Measurements from ENCODE around the gene PTGDR2. TPM values are rescaled to one million over a fixed set of nuclear protein-coding genes. Genes with fewer than 3 reads are reported as not detected.

PTGDR2 gene
- polyA plus RNA-seq, 2 of the 4 experiments (the other 2 are of a cell fraction): 0.09 to 0.19 TPM

GRCh38 chr11:60845338-60845737 lies 10.4 kb downstream of the PTGDR2 start:
- H3K4me2 ChIP-seq: no peak overlapping the region; the same call in 2 of the 3 replicates
- H3K4me1 ChIP-seq: peaks cover 18% of the 10 kb centered on the region; the same call in 1 of the 3 replicates
- no peak overlapping the region for H3K27ac ChIP-seq
- WGBS (ENCODE audit: missing lambda C conversion rate): 93% methylated on average over 8 of the region's 8 CpGs
- no peaks in the 10 kb centered on the region for H3K9me3 ChIP-seq
- DNase-seq (ENCODE audit: low read depth in 1 of 2, low spot score in 1 of 2): no peak
- TF ChIP-seq CHD2 (IDR thresholded peaks at IDR 0.05; ENCODE audit: low read length, partially characterized antibody) (no peak), NFE2L2 (conservative IDR thresholded peaks at IDR 0.05; ENCODE audit: low read length) (no peak), ZNF302 (CRISPR knock-in tag; IDR thresholded peaks at IDR 0.05) (no peak), MAFK (IDR thresholded peaks at IDR 0.05; ENCODE audit: partially characterized antibody) (no peak), NR3C1 (IDR thresholded peaks at IDR 0.05) (no peak), FOSL2 (IDR thresholded peaks at IDR 0.05) (no peak), FOSL2 (CRISPR knock-in tag; IDR thresholded peaks at IDR 0.05) (no peak), RAD21 (conservative IDR thresholded peaks at IDR 0.05 in 1 of 2, IDR thresholded peaks at IDR 0.05 in 1 of 2) (no peak), HOXB5 (CRISPR knock-in tag; IDR thresholded peaks at IDR 0.05) (no peak), PHF8 (IDR thresholded peaks at IDR 0.05; ENCODE audit: borderline replicate concordance, low read depth) (no peak)
- POLR2A ChIA-PET: no interaction called here
- ATAC-seq: no peak
- CTCF ChIA-PET: interaction anchor here (0.8 to 2.8 kb wide), 2 partner anchors 14 to 54 kb away, joined by 3 to 16 read pairs; no protein-coding TSS in a partner anchor
- no peak for FAIRE-seq
- no peak overlapping the region for H3K4me3 ChIP-seq

- POLR2A ChIA-PET: no interaction called here
- Histone ChIP-seq H3K4me1 (peaks cover 18% of the 10 kb centered on the region; the same call in 1 of the 3 replicates), H3K4me3 (no peak overlapping the region), H3K27ac (no peak overlapping the region), H3K9me3 (no peaks in the 10 kb centered on the region), H3K4me2 (peak overlapping the region; percentile 97; the same call in 1 of the 3 replicates)
- CTCF ChIA-PET: interaction anchor here (0.8 to 2.8 kb wide), 2 partner anchors 14 to 54 kb away, joined by 3 to 16 read pairs; no protein-coding TSS in a partner anchor
- no peak for TF ChIP-seq POLR2A (IDR thresholded peaks at IDR 0.05; ENCODE audit: low read length)
- no peak for TF ChIP-seq MYC (IDR thresholded peaks at IDR 0.05; ENCODE audit: borderline replicate concordance, low read length)
- TF ChIP-seq ZFP36 (IDR thresholded peaks at IDR 0.05; ENCODE audit: borderline replicate concordance, partially characterized antibody): no peak
- TF ChIP-seq HMGXB4 (CRISPR knock-in tag; IDR thresholded peaks at IDR 0.05; ENCODE audit: borderline replicate concordance): no peak
- no peak for TF ChIP-seq RARB (CRISPR knock-in tag; IDR thresholded peaks at IDR 0.05)
- TF ChIP-seq CBX2 (IDR thresholded peaks at IDR 0.05; ENCODE audit: borderline replicate concordance, low read depth): no peak
- no peak for TF ChIP-seq CHD2 (IDR thresholded peaks at IDR 0.05; ENCODE audit: low read length, partially characterized antibody)
- no peak for TF ChIP-seq ATOH8 (CRISPR knock-in tag; IDR thresholded peaks at IDR 0.05; ENCODE audit: low read depth)
- TF ChIP-seq HDAC2 (IDR thresholded peaks at IDR 0.05): no peak
- TF ChIP-seq CHD4 (IDR thresholded peaks at IDR 0.05; ENCODE audit: borderline replicate concordance): no peak
- no peak for TF ChIP-seq HOXA7 (CRISPR knock-in tag; IDR thresholded peaks at IDR 0.05)
- TF ChIP-seq FOSB (CRISPR knock-in tag; IDR thresholded peaks at IDR 0.05): no peak
- no peak for TF ChIP-seq ZSCAN20 (CRISPR knock-in tag; IDR thresholded peaks at IDR 0.05)
- TF ChIP-seq RNF2 (IDR thresholded peaks at IDR 0.05; ENCODE audit: borderline replicate concordance, low read depth): no peak
- no peak for TF ChIP-seq TFCP2L1 (CRISPR knock-in tag; IDR thresholded peaks at IDR 0.05)
- no peak for TF ChIP-seq MAFK (IDR thresholded peaks at IDR 0.05; ENCODE audit: partially characterized antibody)
- 71% methylated on average over 4 of the region's 4 CpGs for WGBS (ENCODE audit: missing lambda C conversion rate)
- no peak for DNase-seq (ENCODE audit: low read depth in 1 of 2, low spot score in 1 of 2)
- no peak for ATAC-seq
- no peak for FAIRE-seq
Measured at GRCh38 chr11:60844870-60845221, 10.9 kb downstream of the PTGDR2 start.
